BE2C (cell line): Measurements from ENCODE around the gene LRRC43.
A peak's percentile ranks its signal among the peaks of the same experiment; 100 is the strongest.

Experiments used
- DNase-seq: peaks from one replicate; pipeline ENCODE4 v3.0.0-alpha.2; 2020
- H3K27me3 ChIP-seq: fragments of 250-450 bp; sonication (Bioruptor Pico); 2 replicates; pipeline ENCODE4 v1.5.1; 2020; ENCODE audit warnings: mild to moderate bottlenecking
- H3K36me3 ChIP-seq: fragments of 250-450 bp; sonication (Bioruptor Pico); 2 replicates; pipeline ENCODE4 v1.5.1; 2020; ENCODE audit warnings: mild to moderate bottlenecking
- H3K4me1 ChIP-seq: fragments of 250-450 bp; sonication (Bioruptor Pico); 2 replicates; pipeline ENCODE4 v1.5.1; 2020
- H3K4me3 ChIP-seq: 2 replicates; pipeline ENCODE4 v1.5.1; 2011; ENCODE audit warnings: low read depth, low read length
- H3K9me3 ChIP-seq: fragments of 250-450 bp; sonication (Bioruptor Pico); 2 replicates; pipeline ENCODE4 v1.5.1; 2020
- CTCF ChIP-seq: IDR thresholded peaks from 2 replicates; pipeline ENCODE4 v1.5.1; 2012; ENCODE audit warnings: mild to moderate bottlenecking, low read depth, low read length

Gene LRRC43

GRCh38 chr12:122185079-122185478, 2.2 kb downstream of the LRRC43 start:
- H3K4me1 ChIP-seq, result no peaks in the 10 kb centered on the region
- TF ChIP-seq CTCF, result no peak

GRCh38 chr12:122185494-122186082, 2.7 kb downstream of the LRRC43 start:
- no peak for DNase-seq
- Histone ChIP-seq H3K9me3 (no peaks in the 10 kb centered on the region), H3K36me3 (no peaks in the 10 kb centered on the region), H3K4me3 (no peak overlapping the region), H3K27me3 (no peaks in the 10 kb centered on the region), H3K4me1 (no peaks in the 10 kb centered on the region)
- no peak for TF ChIP-seq CTCF

More at GRCh38 chr12:122185079-122185478, 2.2 kb downstream of the LRRC43 start:
- Histone ChIP-seq H3K36me3 (no peaks in the 10 kb centered on the region), H3K27me3 (no peaks in the 10 kb centered on the region), H3K4me3 (no peak overlapping the region), H3K9me3 (no peaks in the 10 kb centered on the region)
- no peak for DNase-seq

- no peak for TF ChIP-seq CTCF
- Histone ChIP-seq H3K9me3 (no peaks in the 10 kb centered on the region), H3K4me3 (no peak overlapping the region), H3K36me3 (no peaks in the 10 kb centered on the region), H3K4me1 (no peaks in the 10 kb centered on the region; the same call in 1 of the 2 replicates), H3K27me3 (no peaks in the 10 kb centered on the region)
- DNase-seq, result no peak
Observed at GRCh38 chr12:122187466-122187865, 4.5 kb downstream of the LRRC43 start.

- H3K27me3 ChIP-seq, result no peaks in the 10 kb centered on the region
- H3K4me3 ChIP-seq, result no peak overlapping the region
- no peaks in the 10 kb centered on the region; the same call in 1 of the 2 replicates for H3K4me1 ChIP-seq
- DNase-seq, result no peak
- no peaks in the 10 kb centered on the region for H3K36me3 ChIP-seq
- no peak for TF ChIP-seq CTCF
- no peaks in the 10 kb centered on the region for H3K9me3 ChIP-seq
Observed at GRCh38 chr12:122189626-122190475, 6.9 kb downstream of the LRRC43 start.

- H3K36me3 ChIP-seq, result no peaks in the 10 kb centered on the region
- H3K4me3 ChIP-seq, result no peak overlapping the region
- TF ChIP-seq CTCF, result peak; percentile 97
- H3K9me3 ChIP-seq, result no peaks in the 10 kb centered on the region
- no peaks in the 10 kb centered on the region; the same call in 1 of the 2 replicates for H3K4me1 ChIP-seq
- H3K27me3 ChIP-seq, result no peaks in the 10 kb centered on the region
- peak; percentile 74 for DNase-seq
Observed at GRCh38 chr12:122190842-122191668, 8.1 kb downstream of the LRRC43 start.
